H7 (cell line): Measurements from ENCODE around the gene MAPK4. TPM values are rescaled to one million over a fixed set of nuclear protein-coding genes. Genes with fewer than 3 reads are reported as not detected.
A peak's percentile ranks its signal among the peaks of the same experiment; 100 is the strongest.

ENCODE experiments used
- DNase-seq: peaks from one replicate; pipeline ENCODE4 v3.0.0; 2012
- H3K27me3 ChIP-seq: 2 replicates; pipeline ENCODE4 v1.6.0; 2011; ENCODE audit warnings: mild to moderate bottlenecking, low read length; ENCODE audit not compliant: control insufficient read depth, insufficient read depth
- H3K36me3 ChIP-seq: replicated peaks from 2 replicates; pipeline ENCODE4 v1.5.1; 2011; ENCODE audit warnings: low read length; ENCODE audit not compliant: control insufficient read depth, insufficient read depth
- H3K4me3 ChIP-seq: 2 replicates; pipeline ENCODE4 v1.5.1; 2011; ENCODE audit warnings: low read depth, mild to moderate bottlenecking, control low read depth, low read length, moderate library complexity; ENCODE audit not compliant: insufficient read depth
- total RNA-seq: library from RNA; depleted of rRNA; stranded (reverse); fragments of >200 nt; shearing (Covaris generic); gene quantifications from 2 replicates; pipeline ENCODE4 v1.2.3, GENCODE V29; 2014

MAPK4 gene
- total RNA-seq, 1 experiment from 2014 or later, result 2.7 TPM

DNA sequence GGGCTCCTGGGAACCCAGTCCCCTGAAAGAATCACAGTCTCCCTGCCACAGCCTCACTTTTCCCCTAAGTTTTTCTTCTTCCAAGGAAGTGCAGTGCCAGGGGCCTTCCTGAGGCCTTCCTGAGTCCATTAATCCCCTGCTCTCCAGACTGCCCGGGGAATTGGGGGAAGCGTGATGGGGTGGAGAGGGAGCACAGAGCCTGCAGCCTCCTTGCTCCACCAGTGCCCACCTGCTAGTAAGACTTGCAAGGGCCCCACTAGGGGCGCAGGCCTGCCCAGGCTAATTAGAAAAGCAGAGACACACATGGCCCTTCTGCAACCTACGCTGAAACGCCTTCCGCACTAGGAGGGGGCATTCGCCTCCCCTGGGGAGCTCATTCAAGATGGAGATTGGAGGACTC lies 149.3 kb downstream of the MAPK4 start:
- DNase-seq, result peak; percentile 69

DNA sequence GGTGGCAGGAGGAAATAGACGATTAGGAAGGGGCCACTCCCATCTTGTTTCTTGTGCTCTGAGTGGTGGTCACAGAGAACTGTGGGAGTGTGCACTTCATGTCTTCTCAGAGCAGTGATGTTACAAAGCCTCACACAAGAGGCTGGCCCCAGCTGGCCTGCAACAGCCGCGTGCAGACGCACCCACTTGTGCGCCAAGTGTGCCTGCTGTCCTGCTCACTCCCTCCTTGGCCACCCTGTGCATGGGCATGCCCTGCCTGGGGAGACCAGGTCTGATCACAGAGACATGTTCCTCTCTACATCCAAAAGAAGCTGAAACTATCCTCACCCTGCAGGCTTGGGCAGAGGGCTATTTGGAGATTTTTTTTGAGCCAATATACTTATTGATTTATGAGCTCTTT lies 151.5 kb downstream of the MAPK4 start:
- H3K4me3 ChIP-seq, result no peak overlapping the region
- peak; percentile 19 for DNase-seq
- H3K36me3 ChIP-seq, result no peaks in the 10 kb centered on the region
- no peaks in the 10 kb centered on the region for H3K27me3 ChIP-seq

More for the DNA sequence above, 149.3 kb downstream of the MAPK4 start:
- Histone ChIP-seq H3K27me3 (no peaks in the 10 kb centered on the region), H3K4me3 (no peak overlapping the region), H3K36me3 (no peaks in the 10 kb centered on the region)

DNA sequence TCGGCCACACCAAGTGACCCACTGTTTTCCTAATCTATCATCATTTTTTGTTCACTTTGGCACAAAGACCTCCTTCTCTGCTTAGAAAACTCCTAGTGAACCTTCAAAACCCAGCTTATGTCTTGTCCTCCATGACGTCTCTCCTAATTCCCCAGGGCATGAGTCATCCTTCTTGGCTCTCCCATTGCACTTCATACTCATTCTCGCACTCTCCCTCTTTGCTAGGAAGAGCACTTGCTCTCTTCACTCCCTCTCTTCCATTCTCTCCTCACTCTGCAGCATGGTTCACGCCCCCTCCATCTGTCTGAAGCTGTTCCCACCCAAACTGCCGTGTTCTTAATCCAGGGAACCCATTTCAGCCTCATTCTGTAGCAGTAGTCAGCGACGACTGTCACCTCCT lies 156.0 kb downstream of the MAPK4 start:
- DNase-seq, result peak; percentile 9

DNA sequence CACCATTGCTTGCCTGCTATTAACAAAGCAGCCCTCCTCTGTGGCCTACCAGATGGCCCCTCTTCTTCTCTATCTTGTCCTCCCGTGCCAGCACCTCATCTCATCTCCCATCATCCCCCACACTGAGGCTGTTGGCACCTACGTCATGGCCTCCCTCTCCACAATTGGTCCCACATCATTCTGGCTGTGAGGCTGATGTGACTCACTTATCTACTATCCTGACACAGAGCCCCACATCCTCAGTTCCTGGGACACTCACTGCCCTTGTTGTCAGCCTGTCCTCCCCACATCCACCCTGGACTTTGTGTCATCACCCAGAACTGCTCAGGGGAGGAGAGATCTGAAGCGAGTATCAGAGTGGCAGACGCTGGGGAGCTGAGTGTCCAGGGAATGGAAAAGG lies 157.0 kb downstream of the MAPK4 start:
- DNase-seq, result no peak
- no peaks in the 10 kb centered on the region for H3K27me3 ChIP-seq
- H3K36me3 ChIP-seq, result no peaks in the 10 kb centered on the region
- no peak overlapping the region for H3K4me3 ChIP-seq

More for the DNA sequence above, 156.0 kb downstream of the MAPK4 start:
- Histone ChIP-seq H3K4me3 (no peak overlapping the region), H3K36me3 (no peaks in the 10 kb centered on the region), H3K27me3 (no peaks in the 10 kb centered on the region)

DNA sequence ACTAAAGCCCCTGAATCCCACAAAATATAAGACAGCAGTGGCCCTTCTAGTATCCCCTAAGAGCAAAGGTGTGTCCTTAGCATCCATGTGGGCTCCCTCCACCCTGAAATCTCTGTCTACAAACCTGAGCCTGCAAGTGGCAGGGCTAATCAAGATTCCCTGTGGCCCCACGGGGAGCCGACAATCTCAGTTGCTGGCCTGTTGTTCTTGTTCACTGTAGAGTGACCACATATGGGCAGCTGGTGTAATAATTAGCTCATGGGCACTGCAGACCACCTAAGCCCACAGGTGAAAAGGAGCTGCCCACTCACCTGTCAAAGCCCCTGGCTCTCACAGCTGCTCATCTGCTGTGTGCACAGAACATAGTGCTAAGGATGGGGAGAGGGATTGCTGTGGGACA lies 157.7 kb downstream of the MAPK4 start:
- Histone ChIP-seq H3K27me3 (no peaks in the 10 kb centered on the region), H3K36me3 (no peaks in the 10 kb centered on the region), H3K4me3 (no peak overlapping the region)
- DNase-seq, result no peak

DNA sequence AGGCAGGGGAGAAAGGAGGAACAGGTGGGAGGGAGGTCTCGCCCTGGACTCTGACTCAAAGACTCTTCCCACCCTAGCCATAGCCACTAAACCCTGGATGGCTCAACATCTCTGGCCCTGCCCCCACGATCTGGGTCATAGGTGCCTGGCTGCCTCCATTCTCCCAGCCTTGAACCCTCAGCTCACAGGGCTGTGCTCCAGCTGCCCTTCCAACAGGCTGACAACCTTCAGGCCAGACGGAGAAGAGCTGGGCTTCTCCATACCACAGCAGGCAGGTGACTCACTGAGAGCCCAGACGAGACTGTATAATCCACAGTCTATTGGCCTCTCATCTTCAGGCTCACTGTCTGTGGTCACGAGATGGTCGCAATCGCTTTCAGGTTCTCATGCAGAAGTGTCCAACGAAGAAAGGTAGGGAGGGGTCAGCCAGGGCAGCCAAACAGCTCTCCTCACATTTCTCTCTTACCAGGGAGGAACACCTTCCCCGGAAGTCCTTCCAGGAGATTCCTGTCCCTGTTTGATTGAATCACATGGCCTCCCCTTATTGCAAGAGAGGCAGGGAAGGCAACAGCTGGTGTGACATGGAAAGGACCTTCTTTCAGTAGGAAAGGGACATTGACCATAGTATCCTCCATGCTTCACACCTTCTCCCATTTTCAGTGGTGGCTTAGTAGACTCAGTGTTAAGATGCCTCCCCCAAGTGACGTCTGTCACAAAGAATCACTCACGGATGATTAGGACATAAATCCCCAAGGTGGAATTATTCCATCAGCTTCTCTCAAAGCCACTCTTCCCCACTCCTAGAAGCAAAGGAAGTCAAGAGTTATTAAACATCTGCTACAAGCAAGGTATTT lies 159.8 kb downstream of the MAPK4 start:
- Histone ChIP-seq H3K4me3 (no peak overlapping the region), H3K36me3 (no peaks in the 10 kb centered on the region), H3K27me3 (no peaks in the 10 kb centered on the region)
- no peak for DNase-seq

DNA sequence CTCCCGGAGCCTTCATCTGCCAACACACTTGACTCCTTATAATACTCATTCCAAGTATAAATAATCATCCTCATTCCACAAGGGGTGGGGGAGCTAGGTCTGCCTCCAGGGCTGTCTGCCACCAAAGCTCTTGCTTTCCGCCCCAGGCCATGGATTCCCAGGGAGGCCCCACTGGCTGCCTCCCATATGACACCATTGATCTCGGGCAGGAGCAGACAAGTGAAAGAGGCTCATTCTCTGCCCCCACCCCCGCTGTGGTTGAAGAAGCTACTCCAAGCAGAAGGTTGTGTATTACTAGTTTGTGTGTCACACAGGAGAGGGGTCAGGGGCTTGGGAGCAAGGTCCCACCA lies 160.4 kb downstream of the MAPK4 start:
- H3K36me3 ChIP-seq, result no peaks in the 10 kb centered on the region
- DNase-seq, result no peak
- no peaks in the 10 kb centered on the region for H3K27me3 ChIP-seq
- H3K4me3 ChIP-seq, result no peak overlapping the region

DNA sequence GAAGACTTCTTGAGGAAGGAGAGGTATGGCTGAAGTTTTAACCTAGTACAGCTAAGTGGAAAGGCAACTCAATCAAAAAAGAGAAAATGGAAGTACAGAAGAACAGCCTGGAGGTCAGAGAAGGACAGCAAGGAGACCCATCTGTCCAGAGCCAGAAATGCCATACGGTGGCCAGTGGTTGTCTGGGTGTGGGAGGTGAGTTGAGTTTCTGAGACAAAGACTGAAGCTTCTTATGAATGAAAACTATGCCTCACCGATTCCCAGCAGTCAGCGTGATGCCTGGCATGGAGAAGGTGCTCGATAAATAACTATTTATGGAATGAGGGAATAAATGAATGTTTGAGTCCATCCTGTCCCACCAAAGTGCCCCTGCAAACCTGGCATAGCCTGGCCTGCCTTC lies 161.1 kb downstream of the MAPK4 start:
- no peak for DNase-seq
- no peak overlapping the region for H3K4me3 ChIP-seq

DNA sequence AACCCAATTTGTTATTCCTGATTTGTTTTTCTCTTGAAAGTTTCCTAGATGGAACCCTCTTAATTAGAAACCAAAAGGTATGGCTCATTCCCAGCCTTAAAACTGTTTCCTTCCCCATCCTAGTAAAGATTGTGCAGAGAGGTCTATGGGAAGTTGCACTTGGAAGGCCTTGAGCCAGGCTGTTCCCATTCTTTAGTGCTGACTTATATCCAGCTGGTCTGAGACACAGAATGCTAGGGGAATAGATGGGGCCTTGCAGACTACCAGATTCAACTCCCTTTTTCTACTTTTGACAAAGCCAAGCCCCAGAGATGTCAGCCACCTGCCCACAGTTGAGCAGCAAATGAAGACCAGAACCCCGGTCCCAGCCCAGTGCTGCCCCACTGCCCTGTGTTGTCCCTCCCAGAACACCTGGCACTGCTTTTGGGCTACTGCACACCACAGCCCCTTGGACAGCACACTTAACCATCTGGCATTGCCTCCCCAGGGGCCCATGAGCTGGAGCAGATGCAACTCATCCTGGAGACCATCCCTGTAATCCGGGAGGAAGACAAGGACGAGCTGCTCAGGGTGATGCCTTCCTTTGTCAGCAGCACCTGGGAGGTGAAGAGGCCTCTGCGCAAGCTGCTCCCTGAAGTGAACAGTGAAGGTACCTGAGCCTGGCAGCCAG lies 161.7 kb downstream of the MAPK4 start:
- no peak overlapping the region for H3K4me3 ChIP-seq
- DNase-seq, result no peak
- no peaks in the 10 kb centered on the region for H3K36me3 ChIP-seq
- no peaks in the 10 kb centered on the region for H3K27me3 ChIP-seq

More for the DNA sequence above, 161.1 kb downstream of the MAPK4 start:
- Histone ChIP-seq H3K36me3 (no peaks in the 10 kb centered on the region), H3K27me3 (no peaks in the 10 kb centered on the region)

DNA sequence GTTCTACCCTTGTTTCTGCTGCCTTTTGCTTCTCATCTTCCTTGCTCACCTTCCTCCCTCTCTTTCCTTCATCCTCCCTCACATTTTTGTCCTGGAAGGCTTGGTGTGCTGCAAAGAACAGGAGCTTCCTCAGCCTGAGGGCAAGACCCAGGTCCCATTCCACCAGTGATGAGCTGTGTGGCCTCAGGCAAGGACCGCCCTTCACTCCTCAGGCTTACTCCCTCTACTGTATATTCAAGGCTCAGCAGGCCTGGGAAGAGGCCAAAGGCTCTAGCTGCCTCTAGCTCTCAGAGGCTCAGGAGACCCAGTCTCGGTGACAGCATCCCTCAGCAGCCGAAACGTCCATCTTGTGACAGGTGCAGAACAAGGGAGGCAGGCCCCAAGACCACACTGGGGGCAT lies 162.4 kb downstream of the MAPK4 start:
- no peaks in the 10 kb centered on the region for H3K27me3 ChIP-seq
- H3K36me3 ChIP-seq, result no peaks in the 10 kb centered on the region
- DNase-seq, result peak; percentile 56
- no peak overlapping the region for H3K4me3 ChIP-seq

DNA sequence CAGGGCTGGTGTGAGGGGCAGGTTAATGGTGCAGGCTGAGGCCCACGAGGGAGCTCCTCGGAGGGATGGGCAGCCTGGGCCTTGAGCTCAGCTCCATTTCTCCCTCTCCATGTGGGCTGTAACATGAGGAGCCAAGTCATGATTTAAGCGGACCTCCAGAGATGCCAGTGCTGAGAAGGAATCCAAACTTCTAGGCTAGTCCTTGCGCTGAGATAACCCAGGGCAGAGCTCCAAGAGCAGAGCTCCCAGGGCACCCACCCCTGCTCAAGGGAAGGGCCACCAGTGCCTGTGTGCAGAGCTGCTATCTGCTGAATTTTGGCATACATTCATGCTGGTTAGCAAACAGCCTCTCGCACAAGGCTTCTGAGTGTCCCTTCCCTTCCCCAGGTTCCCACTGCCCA lies 164.9 kb downstream of the MAPK4 start:
- peak; percentile 12 for DNase-seq
- Histone ChIP-seq H3K36me3 (no peaks in the 10 kb centered on the region), H3K27me3 (no peaks in the 10 kb centered on the region), H3K4me3 (no peak overlapping the region)

DNA sequence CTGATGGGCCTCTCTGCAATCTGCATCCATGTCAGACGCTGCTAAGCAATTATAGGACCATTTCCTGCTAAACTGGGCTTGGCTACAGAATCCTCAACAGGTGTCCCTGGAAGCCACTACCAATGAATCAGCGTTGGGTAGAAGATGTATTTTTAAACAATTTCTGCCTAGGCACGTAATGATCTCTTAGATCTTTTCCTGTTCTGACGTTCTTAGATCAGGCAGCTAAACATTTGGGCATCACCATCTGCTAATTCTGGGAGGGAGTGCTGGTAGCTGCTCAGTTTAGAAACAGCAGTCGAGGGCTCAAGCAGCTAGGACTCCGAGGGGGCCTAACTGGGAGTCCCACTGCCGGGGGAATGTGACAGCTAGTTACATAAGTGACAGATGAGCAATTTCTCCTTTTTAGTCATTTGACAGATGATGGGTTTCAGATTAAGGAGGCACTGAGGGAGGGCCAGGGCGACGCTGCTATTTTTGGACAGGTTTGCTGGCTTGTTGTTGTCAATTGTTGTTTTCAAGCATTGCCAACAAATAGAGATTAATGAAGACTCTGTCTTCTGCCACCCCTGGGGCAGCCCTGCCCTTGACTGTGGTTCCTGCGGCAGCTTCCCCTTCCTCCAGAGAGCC lies 167.2 kb downstream of the MAPK4 start:
- no peaks in the 10 kb centered on the region for H3K36me3 ChIP-seq
- no peaks in the 10 kb centered on the region for H3K27me3 ChIP-seq
- no peak overlapping the region for H3K4me3 ChIP-seq
- peak; percentile 16 for DNase-seq

DNA sequence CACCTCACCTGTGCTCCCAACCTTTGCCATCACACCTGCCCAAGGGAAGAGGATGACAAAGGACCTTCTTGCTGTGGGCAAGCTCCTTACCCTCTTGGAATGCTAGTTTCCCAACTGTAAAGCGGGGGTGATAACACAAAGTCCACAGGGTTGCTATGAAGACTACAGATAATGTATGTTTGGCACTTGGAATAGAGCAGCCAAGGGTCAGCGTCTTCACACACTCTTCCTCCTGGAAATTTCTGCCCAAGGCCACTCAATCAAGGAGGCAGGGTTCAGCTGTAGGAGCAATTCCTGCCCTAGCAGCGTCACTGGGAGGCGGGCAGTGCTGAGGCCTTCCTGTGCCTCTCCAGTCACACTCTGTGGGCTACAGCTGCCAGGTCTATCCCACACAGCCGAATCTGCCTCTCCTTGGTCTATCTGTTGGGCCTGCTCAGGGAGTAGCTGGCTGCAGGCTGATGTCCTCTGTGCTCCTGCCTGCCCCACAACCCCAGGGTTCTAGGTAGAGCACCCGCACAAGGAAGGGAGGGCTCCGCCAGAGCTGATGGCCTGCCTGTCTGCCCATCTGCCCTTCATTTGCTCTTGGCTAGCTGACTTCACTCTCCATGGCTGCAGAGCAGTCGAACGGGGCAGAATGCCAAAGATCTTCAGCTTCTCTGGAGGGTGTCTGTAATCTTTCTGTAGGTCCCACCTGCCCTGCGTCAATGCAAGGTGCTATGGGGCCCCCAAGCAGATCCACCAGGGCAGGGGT lies 168.0 kb downstream of the MAPK4 start:
- no peaks in the 10 kb centered on the region for H3K27me3 ChIP-seq
- peak; percentile 9 for DNase-seq
- H3K36me3 ChIP-seq, result no peaks in the 10 kb centered on the region
- H3K4me3 ChIP-seq, result no peak overlapping the region

DNA sequence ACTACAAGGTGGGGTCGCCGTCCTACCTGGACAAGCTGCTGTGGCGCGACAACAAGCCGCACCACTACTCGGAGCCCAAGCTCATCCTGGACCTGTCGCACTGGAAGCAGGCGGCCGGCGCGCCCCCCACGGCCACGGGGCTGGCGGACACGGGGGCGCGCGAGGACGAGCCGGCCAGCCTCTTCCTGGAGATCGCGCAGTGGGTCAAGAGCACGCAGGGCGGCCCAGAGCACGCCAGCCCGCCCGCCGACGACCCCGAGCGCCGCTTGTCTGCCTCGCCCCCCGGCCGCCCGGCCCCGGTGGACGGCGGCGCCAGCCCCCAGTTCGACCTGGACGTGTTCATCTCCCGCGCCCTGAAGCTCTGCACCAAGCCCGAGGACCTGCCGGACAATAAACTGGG lies 169.5 kb downstream of the MAPK4 start:
- Histone ChIP-seq H3K4me3 (no peak overlapping the region), H3K27me3 (no peaks in the 10 kb centered on the region), H3K36me3 (no peaks in the 10 kb centered on the region)
- peak; percentile 44 for DNase-seq
